ENCODE measurements around the gene NKAIN4. TPM values are rescaled to one million over a fixed set of nuclear protein-coding genes. Genes with fewer than 3 reads are reported as not detected.

Gene NKAIN4
- total and polyA plus RNA-seq, 7 experiments from 2014 or later, result not detected

GRCh38 chr20:63264519-63264918 lies 10.3 kb upstream of the NKAIN4 start:
- Mint-ChIP-seq H3K27me3 (peaks cover 0 to 29% (median 9%) of the 10 kb centered on the region in 5 donors), H3K4me3 (no peak overlapping the region), H3K9me3 (no peaks in the 10 kb centered on the region), H3K36me3 (no peaks in the 10 kb centered on the region), H3K4me1 (peaks cover 0 to 15% (median 4%) of the 10 kb centered on the region in 7 donors), H3K27ac (no peak overlapping the region)
- intact Hi-C loops (cut with micrococcal nuclease), result no loop called here
- POLR2A ChIA-PET, result no interaction called here
- no peak overlapping the region for H3K27ac ChIP-seq (ENCODE audit: low read depth, low read length)
- DNase-seq, result no peak
- peaks cover 0 to 3% of the 10 kb centered on the region in 2 donors for H3K27me3 ChIP-seq (ENCODE audit: control insufficient read depth in 2 of 2, insufficient read depth in 2 of 2, low read length in 2 of 2)
- CTCF ChIA-PET, result no interaction called here
- H3K36me3 ChIP-seq (ENCODE audit: control insufficient read depth in 2 of 3, insufficient read depth in 3 of 3, low read length in 3 of 3), result no peaks in the 10 kb centered on the region
- no peak overlapping the region for H3K4me3 ChIP-seq (ENCODE audit: low read length)
- no peak for ATAC-seq
- no peaks in the 10 kb centered on the region for H3K4me1 ChIP-seq (ENCODE audit: control insufficient read depth in 2 of 2, insufficient read depth in 2 of 2, low read length in 2 of 2)
- H3K9me3 ChIP-seq (ENCODE audit: control insufficient read depth in 2 of 3, low read length in 3 of 3), result no peaks in the 10 kb centered on the region

DNA sequence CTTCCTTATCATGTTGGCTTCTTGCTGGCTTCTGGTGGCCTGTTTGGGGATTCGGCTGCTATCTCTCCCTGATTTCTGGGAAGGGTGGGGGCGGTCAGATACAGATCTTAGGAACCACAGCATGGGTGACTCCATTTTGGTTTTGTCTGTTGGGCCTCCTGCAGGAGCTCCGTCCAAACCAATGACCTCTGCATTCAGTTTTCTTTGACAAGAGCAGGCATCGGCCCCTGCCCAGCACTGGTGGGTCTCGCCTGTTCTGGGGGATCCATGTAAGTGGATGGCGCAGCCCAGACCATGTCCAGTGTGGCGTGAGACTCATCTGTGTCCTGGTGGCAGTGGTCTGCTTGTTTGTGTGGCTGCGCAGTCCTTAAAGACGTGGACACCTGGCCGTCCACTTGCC lies 9.7 kb upstream of the NKAIN4 start:
- H3K27me3 ChIP-seq (ENCODE audit: control insufficient read depth in 2 of 2, insufficient read depth in 2 of 2, low read length in 2 of 2), result peaks cover 0 to 3% of the 10 kb centered on the region in 2 donors
- Mint-ChIP-seq H3K9me3 (no peaks in the 10 kb centered on the region), H3K36me3 (no peaks in the 10 kb centered on the region), H3K27ac (no peak overlapping the region), H3K4me3 (no peak overlapping the region), H3K4me1 (peaks cover 0 to 15% (median 4%) of the 10 kb centered on the region in 7 donors), H3K27me3 (peaks cover 0 to 33% (median 11%) of the 10 kb centered on the region in 5 donors)
- H3K4me3 ChIP-seq (ENCODE audit: low read length), result no peak overlapping the region
- DNase-seq, result no peak
- ChIA-PET POLR2A (no interaction called here), CTCF (no interaction called here)
- no peak overlapping the region for H3K27ac ChIP-seq (ENCODE audit: low read depth, low read length)
- no peaks in the 10 kb centered on the region for H3K36me3 ChIP-seq (ENCODE audit: control insufficient read depth in 2 of 3, insufficient read depth in 3 of 3, low read length in 3 of 3)
- no peaks in the 10 kb centered on the region for H3K9me3 ChIP-seq (ENCODE audit: control insufficient read depth in 2 of 3, low read length in 3 of 3)
- intact Hi-C loops (cut with micrococcal nuclease), result no loop called here
- no peaks in the 10 kb centered on the region for H3K4me1 ChIP-seq (ENCODE audit: control insufficient read depth in 2 of 2, insufficient read depth in 2 of 2, low read length in 2 of 2)
- ATAC-seq, result no peak

DNA sequence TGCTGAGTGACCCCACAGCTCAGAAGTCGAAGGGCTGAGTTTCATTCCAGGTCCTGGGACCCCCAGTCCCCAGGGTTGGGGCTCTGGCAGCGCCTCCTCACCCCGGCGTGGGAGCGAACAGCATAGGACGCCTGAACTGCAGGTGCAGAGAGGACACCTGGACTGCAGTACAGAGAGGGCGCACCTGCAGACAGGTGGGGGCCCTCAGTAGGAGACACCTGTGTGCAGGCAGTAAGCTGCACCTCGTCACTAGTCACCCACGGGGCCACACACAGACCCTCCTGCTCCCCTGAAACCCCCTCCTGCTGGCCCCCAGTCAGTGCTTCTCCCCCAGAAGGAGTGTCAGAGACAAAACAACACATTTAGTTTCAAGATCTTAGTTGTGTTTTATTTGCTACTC lies 8.6 kb upstream of the NKAIN4 start:
- Histone ChIP-seq H3K4me3 (ENCODE audit: low read length) (no peak overlapping the region), H3K27ac (ENCODE audit: low read depth, low read length) (no peak overlapping the region), H3K4me1 (ENCODE audit: control insufficient read depth in 2 of 2, insufficient read depth in 2 of 2, low read length in 2 of 2) (no peaks in the 10 kb centered on the region), H3K36me3 (ENCODE audit: control insufficient read depth in 2 of 3, insufficient read depth in 3 of 3, low read length in 3 of 3) (no peaks in the 10 kb centered on the region), H3K27me3 (ENCODE audit: control insufficient read depth in 2 of 2, insufficient read depth in 2 of 2, low read length in 2 of 2) (peaks cover 0 to 3% of the 10 kb centered on the region in 2 donors), H3K9me3 (ENCODE audit: control insufficient read depth in 2 of 3, low read length in 3 of 3) (no peaks in the 10 kb centered on the region)
- POLR2A ChIA-PET, result no interaction called here
- CTCF ChIA-PET, result no interaction called here
- Mint-ChIP-seq H3K27me3 (peaks cover 0 to 33% (median 11%) of the 10 kb centered on the region in 5 donors), H3K9me3 (no peaks in the 10 kb centered on the region), H3K4me1 (peaks cover 0 to 15% (median 4%) of the 10 kb centered on the region in 7 donors), H3K27ac (no peak overlapping the region), H3K36me3 (no peaks in the 10 kb centered on the region), H3K4me3 (no peak overlapping the region)
- ATAC-seq (no peak), DNase-seq (no peak)
- intact Hi-C loops (cut with micrococcal nuclease), result no loop called here

GRCh38 chr20:63261795-63262528 lies 7.7 kb upstream of the NKAIN4 start:
- DNase-seq (no peak), ATAC-seq (no peak)
- Mint-ChIP-seq H3K4me1 (peaks cover 0 to 15% (median 4%) of the 10 kb centered on the region in 7 donors), H3K4me3 (peak overlapping the region in 3 of 10 donors; percentile 34 to 68 (median 34)), H3K9me3 (peaks cover 0 to under 1% (median 0%) of the 10 kb centered on the region in 11 donors), H3K27ac (peak overlapping the region in 2 of 9 donors; percentile 56 to 60), H3K36me3 (no peaks in the 10 kb centered on the region), H3K27me3 (peaks cover 2 to 39% (median 16%) of the 10 kb centered on the region in 5 donors)
- H3K9me3 ChIP-seq (ENCODE audit: control insufficient read depth in 2 of 3, low read length in 3 of 3), result no peaks in the 10 kb centered on the region
- no peaks in the 10 kb centered on the region for H3K4me1 ChIP-seq (ENCODE audit: control insufficient read depth in 2 of 2, insufficient read depth in 2 of 2, low read length in 2 of 2)
- H3K27me3 ChIP-seq (ENCODE audit: control insufficient read depth in 2 of 2, insufficient read depth in 2 of 2, low read length in 2 of 2), result peaks cover 0 to 3% of the 10 kb centered on the region in 2 donors
- no peak overlapping the region for H3K27ac ChIP-seq (ENCODE audit: low read depth, low read length)
- H3K36me3 ChIP-seq (ENCODE audit: control insufficient read depth in 2 of 3, insufficient read depth in 3 of 3, low read length in 3 of 3), result no peaks in the 10 kb centered on the region
- intact Hi-C loops (cut with micrococcal nuclease), result no loop called here
- H3K4me3 ChIP-seq (ENCODE audit: low read length), result no peak overlapping the region
- POLR2A ChIA-PET, result no interaction called here
- CTCF ChIA-PET, result no interaction called here

GRCh38 chr20:63261060-63261794 lies 7.0 kb upstream of the NKAIN4 start:
- H3K27me3 ChIP-seq (ENCODE audit: control insufficient read depth in 2 of 2, insufficient read depth in 2 of 2, low read length in 2 of 2), result peaks cover 0 to 3% of the 10 kb centered on the region in 2 donors
- DNase-seq, result no peak
- H3K36me3 ChIP-seq (ENCODE audit: control insufficient read depth in 2 of 3, insufficient read depth in 3 of 3, low read length in 3 of 3), result no peaks in the 10 kb centered on the region
- intact Hi-C loops (cut with micrococcal nuclease), result no loop called here
- Mint-ChIP-seq H3K9me3 (peaks cover 0 to 2% (median 0%) of the 10 kb centered on the region in 11 donors), H3K27me3 (peaks cover 10 to 44% (median 22%) of the 10 kb centered on the region in 5 donors), H3K27ac (no peak overlapping the region), H3K36me3 (no peaks in the 10 kb centered on the region), H3K4me1 (peaks cover 0 to 15% (median 4%) of the 10 kb centered on the region in 7 donors), H3K4me3 (no peak overlapping the region)
- H3K4me3 ChIP-seq (ENCODE audit: low read length), result no peak overlapping the region
- no peaks in the 10 kb centered on the region for H3K9me3 ChIP-seq (ENCODE audit: control insufficient read depth in 2 of 3, low read length in 3 of 3)
- ATAC-seq, result no peak
- ChIA-PET CTCF (no interaction called here), POLR2A (no interaction called here)
- no peaks in the 10 kb centered on the region for H3K4me1 ChIP-seq (ENCODE audit: control insufficient read depth in 2 of 2, insufficient read depth in 2 of 2, low read length in 2 of 2)
- no peak overlapping the region for H3K27ac ChIP-seq (ENCODE audit: low read depth, low read length)

GRCh38 chr20:63260521-63260920 lies 6.3 kb upstream of the NKAIN4 start:
- CTCF ChIA-PET, result no interaction called here
- POLR2A ChIA-PET, result no interaction called here
- Histone ChIP-seq H3K4me1 (ENCODE audit: control insufficient read depth in 2 of 2, insufficient read depth in 2 of 2, low read length in 2 of 2) (no peaks in the 10 kb centered on the region), H3K4me3 (ENCODE audit: low read length) (no peak overlapping the region), H3K27me3 (ENCODE audit: control insufficient read depth in 2 of 2, insufficient read depth in 2 of 2, low read length in 2 of 2) (peaks cover 0 to 3% of the 10 kb centered on the region in 2 donors), H3K27ac (ENCODE audit: low read depth, low read length) (no peak overlapping the region), H3K9me3 (ENCODE audit: control insufficient read depth in 2 of 3, low read length in 3 of 3) (no peaks in the 10 kb centered on the region), H3K36me3 (ENCODE audit: control insufficient read depth in 2 of 3, insufficient read depth in 3 of 3, low read length in 3 of 3) (no peaks in the 10 kb centered on the region)
- Mint-ChIP-seq H3K36me3 (no peaks in the 10 kb centered on the region), H3K4me1 (peaks cover 0 to 15% (median 4%) of the 10 kb centered on the region in 7 donors), H3K27ac (no peak overlapping the region), H3K4me3 (no peak overlapping the region), H3K9me3 (peaks cover 0 to 2% (median 0%) of the 10 kb centered on the region in 11 donors), H3K27me3 (peaks cover 17 to 51% (median 28%) of the 10 kb centered on the region in 5 donors)
- DNase-seq, result no peak
- intact Hi-C loops (cut with micrococcal nuclease), result no loop called here
- no peak for ATAC-seq
